Activated naive CD8-positive, alpha-beta T cell treated with anti-CD3 and anti-CD28 coated beads for 36 hours (primary cell): Measurements from ENCODE around the gene HELB. TPM values are rescaled to one million over a fixed set of nuclear protein-coding genes. Genes with fewer than 3 reads are reported as not detected.
"Not testable (repeated sequence)": the region's sequence is repeated elsewhere in the genome, so short reads cannot be mapped to it uniquely, and the experiment has no call there.

ENCODE experiments used
- DNase-seq: peaks from one replicate; pipeline ENCODE4 v3.0.0; 2021
- H3K27ac Mint-ChIP-seq: one replicate; pipeline ENCODE4 v1.8.0; 2022; ENCODE audit warnings: mild to moderate bottlenecking, moderate library complexity, mixed read lengths
- H3K27me3 Mint-ChIP-seq: one replicate; pipeline ENCODE4 v1.8.0; 2022; ENCODE audit warnings: mild to moderate bottlenecking, mixed read lengths
- H3K36me3 Mint-ChIP-seq: one replicate; pipeline ENCODE4 v1.8.0; 2021; ENCODE audit warnings: mild to moderate bottlenecking, mixed read lengths
- H3K4me1 Mint-ChIP-seq: one replicate; pipeline ENCODE4 v1.8.0; 2021; ENCODE audit warnings: mixed read lengths
- H3K4me3 Mint-ChIP-seq: one replicate; pipeline ENCODE4 v1.8.0; 2022; ENCODE audit warnings: mild to moderate bottlenecking, moderate library complexity, mixed read lengths
- H3K9me3 Mint-ChIP-seq: one replicate; pipeline ENCODE4 v1.8.0; 2022; ENCODE audit warnings: mixed read lengths
- total RNA-seq, 2 experiments: library from RNA; stranded (reverse); gene quantifications; one replicate each; pipeline ENCODE4 v1.2.3, GENCODE V29; 2021

HELB gene
- total RNA-seq, 2 experiments from 2014 or later, result 13.5 to 13.7 TPM

DNA sequence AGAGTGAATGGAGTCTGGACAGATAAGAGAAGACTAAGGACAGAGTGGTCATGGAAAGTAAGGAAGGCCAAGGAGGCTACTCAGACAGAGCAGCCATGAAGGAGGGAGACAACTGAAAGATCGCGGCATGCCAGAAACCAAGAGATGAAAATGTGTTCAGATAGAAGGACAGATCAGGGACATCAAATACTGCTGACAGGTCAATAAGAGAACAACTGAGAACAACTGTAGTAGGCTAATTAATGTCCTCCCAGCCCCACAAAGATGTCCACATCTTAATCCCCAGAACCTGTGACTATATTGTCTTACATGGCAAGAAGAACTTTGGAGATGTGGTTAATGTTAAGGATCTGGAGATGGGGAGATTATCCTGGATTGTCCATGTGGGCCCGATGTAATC lies 15.0 kb upstream of the HELB start:
- DNase-seq, result no peak
- H3K36me3 Mint-ChIP-seq, result peaks cover 4% of the 10 kb centered on the region
- H3K4me3 Mint-ChIP-seq, result no peak overlapping the region
- no peaks in the 10 kb centered on the region for H3K27me3 Mint-ChIP-seq
- peak overlapping the region; percentile 37 for H3K27ac Mint-ChIP-seq
- H3K4me1 Mint-ChIP-seq, result peaks cover 57% of the 10 kb centered on the region
- H3K9me3 Mint-ChIP-seq, result peaks cover 6% of the 10 kb centered on the region

DNA sequence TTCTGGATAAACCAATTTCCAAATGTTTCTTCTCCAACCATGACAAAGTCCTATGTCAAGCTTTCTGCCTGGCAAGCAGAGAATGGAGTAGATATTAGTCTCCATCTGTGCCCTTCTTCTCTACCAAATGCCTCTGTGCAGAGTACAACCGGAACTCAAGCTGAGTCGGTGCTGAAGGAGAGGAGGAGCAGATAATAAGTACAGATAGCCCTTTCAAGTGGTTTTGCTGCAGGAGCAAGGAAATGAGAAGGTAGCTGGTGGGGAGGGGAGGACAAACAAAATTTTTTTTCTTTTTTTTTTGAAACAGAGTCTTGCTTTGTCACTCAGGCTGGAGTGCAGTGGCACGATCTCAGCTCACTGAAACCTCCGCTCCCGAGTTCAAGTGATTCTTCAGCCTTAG lies 14.2 kb upstream of the HELB start:
- H3K4me1 Mint-ChIP-seq, result peaks cover 57% of the 10 kb centered on the region
- H3K9me3 Mint-ChIP-seq, result peaks cover 11% of the 10 kb centered on the region
- DNase-seq, result peak; percentile 14
- no peaks in the 10 kb centered on the region for H3K27me3 Mint-ChIP-seq
- H3K27ac Mint-ChIP-seq, result peak overlapping the region; percentile 52
- H3K4me3 Mint-ChIP-seq, result peak overlapping the region; percentile 16
- peaks cover 4% of the 10 kb centered on the region for H3K36me3 Mint-ChIP-seq

DNA sequence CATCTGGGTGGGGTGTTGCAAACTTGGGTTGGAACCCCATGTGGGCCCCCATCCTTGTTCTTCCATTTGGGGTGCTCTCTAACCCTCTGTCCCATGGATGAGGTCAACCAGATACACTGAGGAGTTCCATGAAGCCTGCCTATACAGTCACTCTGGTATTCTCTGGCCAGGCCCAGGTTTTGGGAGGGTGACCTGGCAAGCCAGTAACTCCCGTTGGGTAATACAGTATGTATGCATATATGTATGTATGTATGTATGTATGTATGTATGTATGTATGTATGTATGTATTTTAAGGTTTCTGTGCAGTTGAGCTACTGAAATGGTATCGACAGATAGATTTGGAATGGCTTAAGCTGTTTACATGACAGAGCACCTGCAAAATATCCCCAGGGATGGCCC lies 12.8 kb upstream of the HELB start:
- no peak for DNase-seq
- Mint-ChIP-seq H3K27me3 (no peaks in the 10 kb centered on the region), H3K27ac (peak overlapping the region; percentile 17), H3K4me1 (peaks cover 47% of the 10 kb centered on the region), H3K9me3 (peaks cover 11% of the 10 kb centered on the region), H3K4me3 (no peak overlapping the region), H3K36me3 (peaks cover 4% of the 10 kb centered on the region)

DNA sequence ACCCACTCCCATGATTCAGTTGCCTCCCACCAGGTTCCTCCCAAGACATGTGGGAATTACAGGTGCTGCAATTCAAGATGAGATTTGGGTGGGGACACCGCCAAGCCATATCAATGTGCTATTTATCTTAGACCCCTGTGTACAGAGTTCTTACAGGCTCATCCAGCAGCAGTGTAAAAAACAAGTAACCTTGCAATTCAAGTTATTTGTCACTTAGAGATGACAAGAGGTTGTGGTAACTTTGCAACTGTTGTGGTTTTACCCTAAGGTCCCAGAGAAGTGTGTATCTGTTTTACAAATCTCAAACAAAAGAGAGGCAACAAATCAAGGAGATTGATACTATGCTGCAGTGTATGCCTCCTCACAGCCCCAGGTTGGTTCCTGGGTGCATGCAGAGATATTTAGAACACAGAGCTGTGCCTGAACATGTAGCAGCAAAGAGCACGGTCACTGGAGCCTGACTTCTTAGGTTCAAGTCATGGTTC lies 11.5 kb upstream of the HELB start:
- H3K27ac Mint-ChIP-seq, result no peak overlapping the region
- no peak overlapping the region for H3K4me3 Mint-ChIP-seq
- H3K27me3 Mint-ChIP-seq, result no peaks in the 10 kb centered on the region
- H3K36me3 Mint-ChIP-seq, result peaks cover 4% of the 10 kb centered on the region
- H3K9me3 Mint-ChIP-seq, result peaks cover 11% of the 10 kb centered on the region
- peaks cover 43% of the 10 kb centered on the region for H3K4me1 Mint-ChIP-seq
- DNase-seq, result no peak

DNA sequence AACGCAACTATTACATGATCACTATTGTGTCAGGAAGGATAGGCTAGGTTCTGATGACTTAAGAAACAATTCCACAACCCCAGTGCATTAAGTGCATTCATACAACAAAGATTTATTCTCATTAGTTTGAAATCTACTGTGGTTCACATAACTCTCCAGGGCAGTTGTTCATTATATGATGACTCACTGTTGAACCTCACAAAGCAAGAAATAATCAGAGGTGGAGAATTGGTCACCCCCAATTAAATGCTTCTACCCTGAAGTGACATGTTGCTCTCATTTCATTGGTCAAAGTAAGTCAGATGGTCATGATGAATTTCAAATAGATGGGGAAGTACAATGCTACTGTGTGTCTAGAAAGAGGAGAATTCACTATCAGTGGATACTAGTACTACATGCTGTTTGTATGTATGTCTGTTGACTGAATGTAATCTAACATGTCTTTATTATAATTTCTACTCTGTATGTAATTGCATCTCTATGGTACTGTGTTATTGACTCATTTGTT lies 6.1 kb upstream of the HELB start:
- Mint-ChIP-seq H3K9me3 (peaks cover 5% of the 10 kb centered on the region), H3K36me3 (no peaks in the 10 kb centered on the region), H3K27ac (no peak overlapping the region), H3K4me1 (peaks cover 22% of the 10 kb centered on the region), H3K4me3 (no peak overlapping the region), H3K27me3 (no peaks in the 10 kb centered on the region)
- no peak for DNase-seq

DNA sequence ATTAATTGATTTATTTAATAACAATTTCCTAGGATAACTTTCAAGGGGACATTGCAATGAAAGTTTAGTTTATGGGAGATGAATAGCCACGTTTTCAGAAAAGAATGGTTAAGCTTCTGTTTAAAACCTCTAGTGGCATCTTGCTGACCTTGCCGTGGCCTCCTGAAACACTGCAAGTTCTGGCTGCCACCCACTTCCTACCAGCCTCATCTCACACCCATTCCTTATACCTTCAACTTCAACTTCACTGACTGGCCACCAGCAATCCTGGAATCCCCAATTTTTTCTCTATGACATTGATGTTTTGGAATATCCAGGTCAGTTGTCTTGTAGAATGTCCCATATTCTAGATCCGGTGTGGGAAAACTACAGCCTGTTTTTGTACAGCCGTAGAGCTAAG lies 5.2 kb upstream of the HELB start:
- Mint-ChIP-seq H3K4me1 (peaks cover 23% of the 10 kb centered on the region), H3K4me3 (no peak overlapping the region), H3K27me3 (no peaks in the 10 kb centered on the region), H3K9me3 (peaks cover 5% of the 10 kb centered on the region), H3K36me3 (no peaks in the 10 kb centered on the region), H3K27ac (no peak overlapping the region)
- DNase-seq, result no peak

DNA sequence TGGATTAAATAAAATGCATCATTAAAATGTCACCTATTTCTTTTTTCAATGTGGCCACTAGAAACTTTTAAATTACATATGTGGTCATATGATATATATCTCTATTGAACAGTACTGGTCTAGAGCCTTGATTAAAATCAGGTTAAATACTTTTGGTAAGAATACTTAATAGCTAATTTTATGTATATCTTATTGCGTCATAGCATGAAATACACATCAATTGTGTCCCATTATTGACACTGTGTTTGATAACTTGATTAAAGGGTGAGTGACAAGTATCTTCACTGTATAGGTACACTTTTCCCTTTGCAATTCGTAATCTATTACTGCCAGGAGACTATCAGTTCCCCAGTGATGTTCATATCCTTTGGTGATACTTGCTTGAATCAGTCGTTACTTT lies 4.4 kb upstream of the HELB start:
- no peak for DNase-seq
- no peak overlapping the region for H3K4me3 Mint-ChIP-seq
- peaks cover 23% of the 10 kb centered on the region for H3K4me1 Mint-ChIP-seq
- no peaks in the 10 kb centered on the region for H3K27me3 Mint-ChIP-seq
- no peak overlapping the region for H3K27ac Mint-ChIP-seq
- no peaks in the 10 kb centered on the region for H3K36me3 Mint-ChIP-seq
- H3K9me3 Mint-ChIP-seq, result peaks cover 3% of the 10 kb centered on the region

DNA sequence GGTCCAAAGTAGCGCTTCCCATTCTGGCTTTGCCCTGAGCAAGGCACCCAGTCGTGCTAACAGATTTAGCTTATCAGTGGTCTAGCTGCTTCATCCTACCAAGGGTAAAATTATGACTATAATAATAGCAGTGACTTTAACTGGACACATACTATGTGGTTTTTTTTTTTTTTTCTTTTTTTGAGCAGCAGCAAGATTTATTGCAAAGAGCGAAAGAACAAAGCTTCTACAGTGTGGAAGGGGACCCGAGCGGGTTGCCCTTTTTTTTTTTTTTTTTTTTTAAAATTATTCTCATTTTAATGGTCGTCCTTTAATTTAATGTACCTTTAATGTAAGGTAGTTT lies 505 bp downstream of the HELB start:
- DNase-seq, result no peak
- Mint-ChIP-seq H3K36me3 (peaks cover 28% of the 10 kb centered on the region), H3K9me3 (no peaks in the 10 kb centered on the region), H3K4me3 (peak overlapping the region; percentile 99), H3K27ac (peak overlapping the region; percentile 100), H3K4me1 (peaks cover 43% of the 10 kb centered on the region), H3K27me3 (no peaks in the 10 kb centered on the region)

DNA sequence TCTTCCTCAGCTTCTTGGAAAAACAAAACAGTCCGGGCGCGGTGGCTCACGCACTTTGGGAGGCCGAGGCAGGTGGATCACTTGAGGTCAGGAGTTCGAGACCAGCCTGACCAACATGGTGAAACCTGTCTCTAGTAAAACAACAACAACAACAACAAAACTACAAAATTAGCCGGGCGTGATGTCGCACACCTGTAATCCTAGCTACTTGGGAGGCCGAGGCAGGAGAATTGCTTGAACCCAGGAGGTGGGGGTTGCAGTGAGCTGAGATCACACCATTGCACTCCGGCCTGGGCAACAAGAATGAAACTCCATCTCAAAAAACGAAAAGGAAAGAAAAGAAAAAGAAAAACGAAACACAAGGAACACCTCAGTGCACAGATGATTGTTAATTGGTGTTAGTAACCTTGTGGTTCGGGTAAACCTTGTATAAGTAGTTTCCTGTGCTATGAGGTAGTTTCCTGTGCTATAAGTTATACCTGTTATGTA lies 1.1 kb downstream of the HELB start:
- peak overlapping the region; percentile 99 for H3K4me3 Mint-ChIP-seq
- DNase-seq, result peak; percentile 14
- peaks cover 46% of the 10 kb centered on the region for H3K4me1 Mint-ChIP-seq
- not testable (repeated sequence) for H3K9me3 Mint-ChIP-seq, H3K27me3 Mint-ChIP-seq
- H3K36me3 Mint-ChIP-seq, result peaks cover 31% of the 10 kb centered on the region
- H3K27ac Mint-ChIP-seq, result peak overlapping the region; percentile 100

DNA sequence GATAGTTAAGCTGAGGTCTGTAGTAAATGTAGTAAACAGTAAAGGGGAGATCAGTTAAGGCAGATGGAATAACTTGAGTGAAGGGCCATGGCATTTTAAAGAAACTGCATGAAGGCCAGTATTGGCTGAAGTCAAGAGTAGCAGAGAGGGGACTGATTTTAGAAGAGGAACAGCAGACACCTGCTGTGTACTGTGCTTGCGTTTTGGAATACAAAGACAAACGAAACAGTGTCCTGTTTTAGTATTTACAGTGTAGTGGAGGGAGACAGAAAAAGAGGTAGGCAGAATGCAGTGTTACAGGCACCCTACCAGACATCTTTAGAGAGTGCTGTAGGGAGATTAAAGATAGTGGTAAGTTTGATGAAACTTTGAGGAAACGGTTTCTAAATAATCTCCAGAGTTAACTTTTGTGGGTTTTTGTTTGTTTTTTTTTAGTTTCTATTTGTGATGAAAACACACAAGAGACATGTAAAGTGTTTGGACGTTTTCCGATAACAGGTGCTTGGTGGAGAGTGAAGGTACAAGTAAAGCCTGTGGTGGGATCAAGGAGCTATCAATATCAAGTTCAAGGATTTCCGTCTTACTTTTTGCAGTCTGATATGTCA lies 2.1 kb downstream of the HELB start:
- peak overlapping the region; percentile 99 for H3K4me3 Mint-ChIP-seq
- peaks cover 48% of the 10 kb centered on the region for H3K4me1 Mint-ChIP-seq
- DNase-seq, result no peak
- no peaks in the 10 kb centered on the region for H3K27me3 Mint-ChIP-seq
- H3K9me3 Mint-ChIP-seq, result no peaks in the 10 kb centered on the region
- peak overlapping the region; percentile 100 for H3K27ac Mint-ChIP-seq
- H3K36me3 Mint-ChIP-seq, result peaks cover 36% of the 10 kb centered on the region

DNA sequence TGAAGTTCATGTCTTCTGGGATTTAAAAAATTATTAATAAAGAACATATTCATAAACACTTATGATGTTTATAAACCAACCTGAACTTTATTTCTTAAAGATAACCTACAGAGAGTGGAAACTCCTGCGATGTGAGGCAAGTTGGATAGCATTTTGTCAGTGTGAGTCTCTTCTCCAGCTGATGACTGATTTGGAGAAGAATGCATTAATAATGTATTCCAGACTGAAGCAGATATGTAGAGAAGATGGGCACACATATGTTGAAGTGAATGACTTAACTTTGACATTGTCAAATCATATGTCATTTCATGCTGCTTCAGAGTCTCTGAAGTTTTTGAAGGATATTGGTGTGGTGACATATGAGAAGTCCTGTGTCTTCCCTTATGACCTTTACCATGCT lies 7.3 kb downstream of the HELB start:
- H3K4me1 Mint-ChIP-seq, result peaks cover 62% of the 10 kb centered on the region
- peaks cover 70% of the 10 kb centered on the region for H3K36me3 Mint-ChIP-seq
- no peak overlapping the region for H3K27ac Mint-ChIP-seq
- H3K27me3 Mint-ChIP-seq, result no peaks in the 10 kb centered on the region
- no peak overlapping the region for H3K4me3 Mint-ChIP-seq
- no peak for DNase-seq
- no peaks in the 10 kb centered on the region for H3K9me3 Mint-ChIP-seq

DNA sequence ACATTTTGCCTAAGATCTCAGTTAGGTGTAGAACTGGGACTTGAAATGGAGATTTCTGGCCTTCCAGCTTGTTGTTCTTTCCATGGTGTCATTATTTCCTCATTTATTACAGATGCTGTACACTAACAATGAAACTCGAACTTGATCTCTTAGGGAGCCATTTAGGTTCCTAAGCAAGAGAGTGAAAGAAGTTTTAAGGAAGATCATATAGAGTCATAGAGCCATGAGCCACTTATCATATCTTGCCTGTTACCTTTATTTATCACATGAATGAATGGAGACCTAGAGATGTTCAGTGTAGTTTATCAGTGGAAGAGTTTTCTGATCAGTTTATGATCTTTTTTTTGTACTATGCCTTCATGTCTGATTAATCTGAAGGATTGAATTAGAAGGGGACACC lies 9.9 kb downstream of the HELB start:
- no peaks in the 10 kb centered on the region for H3K9me3 Mint-ChIP-seq
- H3K27ac Mint-ChIP-seq, result no peak overlapping the region
- H3K4me3 Mint-ChIP-seq, result peak overlapping the region; percentile 2
- no peak for DNase-seq
- peaks cover 53% of the 10 kb centered on the region for H3K4me1 Mint-ChIP-seq
- H3K27me3 Mint-ChIP-seq, result no peaks in the 10 kb centered on the region
- peaks cover 55% of the 10 kb centered on the region for H3K36me3 Mint-ChIP-seq

DNA sequence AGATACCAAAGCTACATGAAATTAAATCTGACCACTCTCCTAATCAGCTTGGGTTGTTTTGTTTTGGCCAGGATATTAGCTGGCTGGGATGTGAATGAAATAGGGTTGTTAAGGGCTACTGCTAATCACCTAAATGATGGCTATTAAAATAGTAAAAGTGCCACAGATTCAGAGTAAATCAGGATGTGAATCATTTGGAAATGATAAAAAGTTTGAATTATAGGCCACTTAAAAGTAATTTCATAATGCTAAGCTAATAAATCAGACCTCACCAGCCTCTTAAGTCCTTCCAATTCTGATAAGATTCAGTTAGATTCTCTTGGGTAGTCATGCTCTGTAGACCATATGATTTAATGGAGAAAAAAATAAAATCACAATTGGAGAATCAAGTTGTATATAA lies 12.0 kb downstream of the HELB start:
- Mint-ChIP-seq H3K27ac (no peak overlapping the region), H3K27me3 (no peaks in the 10 kb centered on the region), H3K4me3 (no peak overlapping the region), H3K36me3 (peaks cover 45% of the 10 kb centered on the region), H3K4me1 (peaks cover 57% of the 10 kb centered on the region), H3K9me3 (no peaks in the 10 kb centered on the region)
- no peak for DNase-seq

DNA sequence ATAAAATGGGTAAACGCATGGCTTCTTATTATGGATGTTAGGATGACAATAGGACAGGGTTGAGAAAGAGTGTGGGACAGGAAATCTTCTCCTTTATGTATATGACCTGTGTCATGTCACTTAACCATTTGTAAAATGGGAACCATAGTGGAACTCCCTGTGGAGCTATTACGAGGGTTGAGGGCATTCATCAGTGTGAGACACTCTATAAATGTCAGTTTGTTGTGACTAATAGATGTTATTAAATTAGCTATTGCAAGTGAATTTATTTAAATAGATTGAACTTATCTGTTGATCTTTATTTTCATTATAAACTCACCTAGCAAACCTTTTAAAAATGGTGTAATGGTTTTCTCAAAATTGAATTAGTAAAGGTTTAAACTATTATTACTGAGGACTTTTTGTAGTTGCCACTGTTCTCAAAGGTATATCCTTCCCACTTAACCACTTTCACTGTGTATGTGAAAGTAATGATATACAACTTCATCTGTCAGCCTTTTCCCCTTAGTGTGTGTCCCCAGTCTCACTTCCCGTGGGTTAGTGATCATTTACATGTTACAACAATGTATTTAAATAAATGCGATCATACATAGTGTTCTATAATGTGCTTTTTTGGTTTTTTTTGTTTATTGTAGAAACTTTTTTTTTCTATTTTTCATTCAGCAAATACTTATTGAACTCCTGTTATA lies 17.1 kb downstream of the HELB start:
- no peak for DNase-seq
- Mint-ChIP-seq H3K4me1 (peaks cover 40% of the 10 kb centered on the region), H3K27me3 (no peaks in the 10 kb centered on the region), H3K36me3 (peaks cover 12% of the 10 kb centered on the region), H3K27ac (no peak overlapping the region), H3K9me3 (no peaks in the 10 kb centered on the region), H3K4me3 (no peak overlapping the region)

DNA sequence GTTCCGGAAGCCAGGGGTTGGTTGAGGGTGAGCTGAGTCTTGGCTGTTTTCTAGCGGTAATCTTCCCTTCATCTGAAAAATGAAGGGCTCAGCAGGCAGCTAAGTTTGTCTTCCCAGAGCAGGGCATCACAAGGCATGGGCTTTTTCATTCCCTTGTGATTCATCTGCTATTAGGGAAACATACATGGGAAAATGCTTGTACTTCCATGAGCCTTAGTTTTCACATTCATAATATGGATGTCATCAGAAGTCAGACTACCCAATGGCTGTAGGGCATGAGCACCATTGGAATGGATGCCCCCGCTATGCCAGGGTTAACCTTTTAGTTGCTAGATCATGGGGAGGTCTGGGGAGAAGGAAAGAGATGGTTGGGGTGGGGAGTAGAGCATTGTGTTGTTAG lies 18.7 kb downstream of the HELB start:
- peaks cover 35% of the 10 kb centered on the region for H3K4me1 Mint-ChIP-seq
- no peaks in the 10 kb centered on the region for H3K9me3 Mint-ChIP-seq
- H3K4me3 Mint-ChIP-seq, result no peak overlapping the region
- DNase-seq, result no peak
- H3K27me3 Mint-ChIP-seq, result no peaks in the 10 kb centered on the region
- H3K36me3 Mint-ChIP-seq, result peaks cover 14% of the 10 kb centered on the region
- H3K27ac Mint-ChIP-seq, result no peak overlapping the region

DNA sequence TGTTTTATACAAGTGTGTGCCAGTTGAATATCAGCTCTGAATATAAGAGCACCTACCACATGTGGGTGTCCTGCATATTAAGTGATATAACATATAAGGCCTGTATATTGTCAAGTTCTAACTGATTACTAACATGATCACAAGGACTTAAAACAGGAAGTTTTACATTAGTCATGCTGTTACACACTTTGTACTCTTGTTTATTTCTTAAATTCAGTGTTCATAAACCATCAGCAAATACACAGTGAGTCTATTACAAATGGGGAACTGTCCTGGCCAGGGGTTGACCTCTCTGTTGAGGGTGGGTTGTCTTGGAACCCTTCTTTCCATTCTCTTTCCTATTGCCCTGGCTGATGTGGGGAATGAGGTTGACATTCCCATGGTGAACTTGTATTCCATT lies 19.1 kb downstream of the HELB start:
- DNase-seq, result no peak
- H3K36me3 Mint-ChIP-seq, result peaks cover 14% of the 10 kb centered on the region
- H3K27ac Mint-ChIP-seq, result no peak overlapping the region
- H3K4me3 Mint-ChIP-seq, result no peak overlapping the region
- no peaks in the 10 kb centered on the region for H3K27me3 Mint-ChIP-seq
- no peaks in the 10 kb centered on the region for H3K9me3 Mint-ChIP-seq
- H3K4me1 Mint-ChIP-seq, result peaks cover 35% of the 10 kb centered on the region
